Activated CD4-positive, alpha-beta T cell treated with anti-CD3 and anti-CD28 coated beads, Interleukin-2, Interleukin-4, amounts not matched to agents 100 ng/mL and 50 ng/mL, durations not matched to agents 16 hours and 8 hours (primary cell): ENCODE data around the gene HINFP.
A peak's percentile ranks its signal among the peaks of the same experiment; 100 is the strongest.

Experiments used
- DNase-seq: peaks from one replicate; pipeline ENCODE4 v3.0.0-alpha.2; 2020; ENCODE audit warnings: low spot score

Gene HINFP

GRCh38 chr11:119121008-119121810, at the start of gene HINFP:
TSS of gene HINFP (plus strand) at chr11:119121580. CDS start at chr11:119126945, 5,365 bp downstream.
- peak; percentile 100 for DNase-seq

GRCh38 chr11:119077839-119078238, 43.5 kb upstream of the HINFP start:
- no peak for DNase-seq

GRCh38 chr11:119078675-119079420, 42.5 kb upstream of the HINFP start:
- no peak for DNase-seq

- DNase-seq = no peak
Observed at GRCh38 chr11:119081682-119082260, 39.6 kb upstream of the HINFP start.

GRCh38 chr11:119084663-119085436, 36.5 kb upstream of the HINFP start, which contains the start of gene HMBS:
TSS of gene HMBS (plus strand) at chr11:119084881. CDS start at chr11:119085034, 153 bp downstream.
- DNase-seq = peak; percentile 94

- no peak for DNase-seq
Observed at GRCh38 chr11:119085437-119085847, 35.9 kb upstream of the HINFP start.

- DNase-seq = no peak
Observed at GRCh38 chr11:119087123-119087522, 34.3 kb upstream of the HINFP start.

GRCh38 chr11:119087747-119088241, 33.6 kb upstream of the HINFP start:
- no peak for DNase-seq

GRCh38 chr11:119088406-119088805, 33.0 kb upstream of the HINFP start:
- DNase-seq = no peak

GRCh38 chr11:119089319-119089718, 32.1 kb upstream of the HINFP start:
- no peak for DNase-seq

GRCh38 chr11:119091178-119091577, 30.2 kb upstream of the HINFP start:
- DNase-seq = no peak

GRCh38 chr11:119091966-119092879, 29.2 kb upstream of the HINFP start:
- DNase-seq = no peak

- DNase-seq = no peak
Observed at GRCh38 chr11:119092880-119093842, 28.2 kb upstream of the HINFP start.

- no peak for DNase-seq
Observed at GRCh38 chr11:119093942-119094815, 27.2 kb upstream of the HINFP start.

- no peak for DNase-seq
Observed at GRCh38 chr11:119094816-119095065, 26.6 kb upstream of the HINFP start.

GRCh38 chr11:119095066-119095880, 26.1 kb upstream of the HINFP start:
- DNase-seq = peak; percentile 100

- no peak for DNase-seq
Observed at GRCh38 chr11:119099711-119100110, 21.7 kb upstream of the HINFP start.
